ENCODE results near the gene OR52D1.

DNA sequence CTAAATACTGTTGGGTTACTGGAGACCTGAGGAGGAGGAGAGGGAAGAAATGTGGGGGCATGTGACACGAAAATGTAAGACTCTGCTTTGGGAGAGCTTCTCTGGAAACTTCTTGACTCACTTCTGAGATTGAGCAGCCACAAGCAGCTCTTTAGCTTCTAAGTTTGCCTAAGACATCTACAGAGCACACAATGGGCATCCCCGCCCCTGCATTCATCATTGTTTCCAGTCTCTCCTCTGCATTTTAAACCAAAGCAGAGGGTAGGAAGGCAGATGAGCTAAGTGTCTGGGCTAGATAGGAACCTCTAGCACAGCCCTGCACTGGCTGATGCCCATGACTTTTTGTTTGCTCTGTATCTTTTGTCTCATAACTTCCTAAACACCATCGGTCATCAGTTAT, 2.1 kb upstream of the OR52D1 start:
- TF ChIP-seq, protein P1, sequence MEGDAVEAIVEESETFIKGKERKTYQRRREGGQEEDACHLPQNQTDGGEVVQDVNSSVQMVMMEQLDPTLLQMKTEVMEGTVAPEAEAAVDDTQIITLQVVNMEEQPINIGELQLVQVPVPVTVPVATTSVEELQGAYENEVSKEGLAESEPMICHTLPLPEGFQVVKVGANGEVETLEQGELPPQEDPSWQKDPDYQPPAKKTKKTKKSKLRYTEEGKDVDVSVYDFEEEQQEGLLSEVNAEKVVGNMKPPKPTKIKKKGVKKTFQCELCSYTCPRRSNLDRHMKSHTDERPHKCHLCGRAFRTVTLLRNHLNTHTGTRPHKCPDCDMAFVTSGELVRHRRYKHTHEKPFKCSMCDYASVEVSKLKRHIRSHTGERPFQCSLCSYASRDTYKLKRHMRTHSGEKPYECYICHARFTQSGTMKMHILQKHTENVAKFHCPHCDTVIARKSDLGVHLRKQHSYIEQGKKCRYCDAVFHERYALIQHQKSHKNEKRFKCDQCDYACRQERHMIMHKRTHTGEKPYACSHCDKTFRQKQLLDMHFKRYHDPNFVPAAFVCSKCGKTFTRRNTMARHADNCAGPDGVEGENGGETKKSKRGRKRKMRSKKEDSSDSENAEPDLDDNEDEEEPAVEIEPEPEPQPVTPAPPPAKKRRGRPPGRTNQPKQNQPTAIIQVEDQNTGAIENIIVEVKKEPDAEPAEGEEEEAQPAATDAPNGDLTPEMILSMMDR (IDR thresholded peaks at IDR 0.05), result no peak
- TF ChIP-seq POLR2AphosphoS5 (IDR thresholded peaks at IDR 0.05) (no peak), POLR2A (IDR thresholded peaks at IDR 0.05) (no peak)
